Neuronal stem cell (in vitro differentiated cells): Measurements from ENCODE around the gene PANK4.

Experiments
- DNase-seq: peaks from one replicate; pipeline ENCODE4 v3.0.0-alpha.2; 2013; ENCODE audit warnings: low spot score
- H2AFZ ChIP-seq: one replicate; pipeline ENCODE4 v1.6.1; 2013; ENCODE audit warnings: mild to moderate bottlenecking, low read length, inconsistent platforms
- H2AK5ac ChIP-seq: 2 replicates; pipeline ENCODE4 v1.6.1; 2013; ENCODE audit warnings: low read depth, mild to moderate bottlenecking, inconsistent platforms, low read length, moderate library complexity, mixed read lengths
- H2BK120ac ChIP-seq: 2 replicates; pipeline ENCODE4 v1.6.1; 2013; ENCODE audit warnings: low read depth, mild to moderate bottlenecking, inconsistent platforms, low read length, moderate library complexity, mixed read lengths
- H2BK12ac ChIP-seq: one replicate; pipeline ENCODE4 v1.6.1; 2013; ENCODE audit warnings: low read length, inconsistent platforms
- H2BK15ac ChIP-seq: 2 replicates; pipeline ENCODE4 v1.6.1; 2013; ENCODE audit warnings: mild to moderate bottlenecking, low read length, inconsistent platforms, mixed read lengths
- H2BK5ac ChIP-seq: one replicate; pipeline ENCODE4 v1.6.1; 2013; ENCODE audit warnings: inconsistent platforms, mild to moderate bottlenecking, low read length, moderate library complexity
- H3K14ac ChIP-seq: one replicate; pipeline ENCODE4 v1.6.1; 2013; ENCODE audit warnings: low read length, inconsistent platforms
- H3K18ac ChIP-seq: 2 replicates; pipeline ENCODE4 v1.6.1; 2013; ENCODE audit warnings: low read length, inconsistent platforms
- H3K23ac ChIP-seq: 2 replicates; pipeline ENCODE4 v1.6.1; 2013; ENCODE audit warnings: low read depth, mild to moderate bottlenecking, mixed read lengths, low read length, inconsistent platforms; ENCODE audit not compliant: poor library complexity
- H3K27ac ChIP-seq: replicated peaks from 3 replicates; pipeline ENCODE4 v1.5.1; 2013; ENCODE audit warnings: low read length, inconsistent platforms
- H3K27me3 ChIP-seq, 3 experiments: 2 replicates each; pipeline ENCODE4 v1.6.1; 2013; ENCODE audit warnings: low read length in 3 of 3, mild to moderate bottlenecking in 2 of 3, inconsistent platforms in 1 of 3, low read depth in 1 of 3, mixed read lengths in 1 of 3, moderate library complexity in 1 of 3; ENCODE audit not compliant: control insufficient read depth in 3 of 3, insufficient read depth in 3 of 3
- H3K36me3 ChIP-seq, 2 donors: replicated peaks in 1 of 2; 2 replicates each; pipeline ENCODE4 v1.6.1; 2013; ENCODE audit warnings: low read length in 2 of 2; ENCODE audit not compliant: control insufficient read depth in 2 of 2, insufficient read depth in 2 of 2
- H3K4ac ChIP-seq: 2 replicates; pipeline ENCODE4 v1.6.1; 2013; ENCODE audit warnings: inconsistent platforms, mild to moderate bottlenecking, low read length, moderate library complexity
- H3K4me1 ChIP-seq, 2 donors: 1 replicate in 1 of 2; 2 replicates in 1 of 2; pipeline ENCODE4 v1.6.1; 2013; ENCODE audit warnings: low read length in 2 of 2, low read depth in 1 of 2; ENCODE audit not compliant: control insufficient read depth in 2 of 2, insufficient read depth in 1 of 2
- H3K4me2 ChIP-seq: one replicate; pipeline ENCODE4 v1.6.1; 2013; ENCODE audit warnings: mild to moderate bottlenecking, low read length, inconsistent platforms; ENCODE audit not compliant: insufficient read depth, poor library complexity, severe bottlenecking
- H3K4me3 ChIP-seq, 2 donors: 2 replicates each; pipeline ENCODE4 v1.5.1; 2013; ENCODE audit warnings: low read length in 2 of 2, mild to moderate bottlenecking in 2 of 2, inconsistent platforms in 1 of 2, moderate library complexity in 1 of 2
- H3K79me1 ChIP-seq: one replicate; pipeline ENCODE4 v1.6.1; 2013; ENCODE audit warnings: low read depth, mild to moderate bottlenecking, inconsistent platforms, low read length, moderate library complexity
- H3K9ac ChIP-seq: one replicate; pipeline ENCODE4 v1.6.1; 2013; ENCODE audit warnings: mild to moderate bottlenecking, low read depth, low read length, inconsistent platforms; ENCODE audit not compliant: poor library complexity
- H3K9me3 ChIP-seq, 2 donors: replicated peaks in 1 of 2; 2 replicates each; pipeline versions ENCODE3 to v1.6.1; 2013; ENCODE audit warnings: low read length in 2 of 2, mild to moderate bottlenecking in 2 of 2, inconsistent platforms in 1 of 2, low read depth in 1 of 2, mixed read lengths in 1 of 2, moderate library complexity in 1 of 2; ENCODE audit not compliant: control insufficient read depth in 2 of 2, insufficient read depth in 1 of 2
- H4K8ac ChIP-seq: one replicate; pipeline ENCODE4 v1.6.1; 2013; ENCODE audit warnings: low read depth, mild to moderate bottlenecking, inconsistent platforms, low read length, moderate library complexity
- H4K91ac ChIP-seq: one replicate; pipeline ENCODE4 v1.6.1; 2013; ENCODE audit warnings: low read length, low read depth, mild to moderate bottlenecking, inconsistent platforms; ENCODE audit not compliant: poor library complexity
- WGBS, 2 donors: extraction: QIAGEN DNeasy Blood & Tissue Kit; methylation state at CpG; one replicate each; pipeline ENCODE4 v1.1.7; 2013; ENCODE audit warnings: missing lambda C conversion rate in 2 of 2, mixed read lengths in 1 of 2; ENCODE audit not compliant: insufficient read length in 2 of 2, insufficient replicate concordance in 1 of 2; ENCODE audit errors: extremely low coverage in 2 of 2; 5-methylcytosine and 5-hydroxymethylcytosine counted together

Gene PANK4

GRCh38 chr1:2558420-2558819 lies 32.0 kb upstream of the PANK4 start:
- no peak overlapping the region for H3K4ac ChIP-seq
- peak overlapping the region; percentile 17 for H3K23ac ChIP-seq
- no peak overlapping the region for H2BK15ac ChIP-seq
- no peak overlapping the region for H3K4me3 ChIP-seq
- peaks cover 7 to 18% of the 10 kb centered on the region in 2 donors for H3K4me1 ChIP-seq
- H3K9ac ChIP-seq = no peak overlapping the region
- no peaks in the 10 kb centered on the region for H3K36me3 ChIP-seq
- H4K91ac ChIP-seq = no peak overlapping the region
- H2AFZ ChIP-seq = no peak overlapping the region
- DNase-seq = no peak
- no peak overlapping the region for H2BK5ac ChIP-seq
- H3K14ac ChIP-seq = no peak overlapping the region
- peak overlapping the region; percentile 100 for H2AK5ac ChIP-seq
- H4K8ac ChIP-seq = no peak overlapping the region
- no peak overlapping the region for H3K4me2 ChIP-seq
- peaks cover 0 to 23% (median 0%) of the 10 kb centered on the region in 3 experiments for H3K27me3 ChIP-seq
- H3K79me1 ChIP-seq = peaks cover 2% of the 10 kb centered on the region
- peak overlapping the region; percentile 47 for H2BK120ac ChIP-seq
- H3K9me3 ChIP-seq = no peaks in the 10 kb centered on the region
- peak overlapping the region; percentile 10 for H2BK12ac ChIP-seq
- no peak overlapping the region for H3K27ac ChIP-seq
- WGBS, 2 donors = no CpG with 5 or more reads among the region's 12 CpGs
- H3K18ac ChIP-seq = peak overlapping the region; percentile 11

- no peak overlapping the region for H4K8ac ChIP-seq
- H3K18ac ChIP-seq = peak overlapping the region; percentile 78
- peaks cover 7 to 15% of the 10 kb centered on the region in 2 donors for H3K4me1 ChIP-seq
- H2BK12ac ChIP-seq = peak overlapping the region; percentile 73
- peak overlapping the region; percentile 84 for H3K4ac ChIP-seq
- peak overlapping the region; percentile 100 for H2AK5ac ChIP-seq
- H3K36me3 ChIP-seq = no peaks in the 10 kb centered on the region
- H2BK5ac ChIP-seq = no peak overlapping the region
- H2AFZ ChIP-seq = no peak overlapping the region
- no peak overlapping the region for H3K27ac ChIP-seq
- H3K23ac ChIP-seq = no peak overlapping the region
- peaks cover 2% of the 10 kb centered on the region for H3K79me1 ChIP-seq
- peak overlapping the region; percentile 38 for H3K14ac ChIP-seq
- H2BK120ac ChIP-seq = peak overlapping the region; percentile 47
- no peak overlapping the region for H3K4me2 ChIP-seq
- H3K27me3 ChIP-seq = peaks cover 0 to 21% (median 0%) of the 10 kb centered on the region in 3 experiments
- no peak overlapping the region for H4K91ac ChIP-seq
- H3K9ac ChIP-seq = no peak overlapping the region
- H3K9me3 ChIP-seq = no peaks in the 10 kb centered on the region
- H2BK15ac ChIP-seq = peak overlapping the region; percentile 81
- no peak overlapping the region for H3K4me3 ChIP-seq
- WGBS, 2 donors = no CpG with 5 or more reads among the region's 30 CpGs
- no peak for DNase-seq
Observed at GRCh38 chr1:2557482-2558400, 31.3 kb upstream of the PANK4 start.

GRCh38 chr1:2556678-2557481 lies 30.5 kb upstream of the PANK4 start:
- H3K4ac ChIP-seq = peak overlapping the region; percentile 84
- H3K18ac ChIP-seq = peak overlapping the region; percentile 97
- WGBS, 2 donors = no CpG with 5 or more reads among the region's 24 CpGs
- peaks cover 0 to 20% (median 0%) of the 10 kb centered on the region in 3 experiments for H3K27me3 ChIP-seq
- H4K8ac ChIP-seq = no peak overlapping the region
- H4K91ac ChIP-seq = peak overlapping the region; percentile 53
- peak overlapping the region in 1 of 2 donors; percentile 30 for H3K4me3 ChIP-seq
- H3K27ac ChIP-seq = no peak overlapping the region
- H3K9me3 ChIP-seq = no peaks in the 10 kb centered on the region
- H3K9ac ChIP-seq = peak overlapping the region; percentile 81
- peak overlapping the region; percentile 100 for H2AK5ac ChIP-seq
- H3K14ac ChIP-seq = peak overlapping the region; percentile 17
- H2BK5ac ChIP-seq = peak overlapping the region; percentile 62
- H3K4me1 ChIP-seq = peaks cover 7 to 15% of the 10 kb centered on the region in 2 donors
- no peak for DNase-seq
- H2BK120ac ChIP-seq = peak overlapping the region; percentile 91
- peak overlapping the region; percentile 85 for H2AFZ ChIP-seq
- H3K23ac ChIP-seq = peak overlapping the region; percentile 96
- H3K36me3 ChIP-seq = no peaks in the 10 kb centered on the region
- H2BK12ac ChIP-seq = peak overlapping the region; percentile 94
- H2BK15ac ChIP-seq = peak overlapping the region; percentile 100
- H3K79me1 ChIP-seq = peaks cover 2% of the 10 kb centered on the region
- no peak overlapping the region for H3K4me2 ChIP-seq
